ELR (cell line): Measurements from ENCODE around the gene TPRG1L.

Experiments used
- DNase-seq: peaks from one replicate; pipeline ENCODE4 v3.0.0-alpha.2; 2015; ENCODE audit warnings: low read depth

TPRG1L gene

GRCh38 chr1:3645247-3645646 is 20.4 kb downstream of the TPRG1L start:
- DNase-seq = no peak

- no peak for DNase-seq
These were observed 21.0 kb downstream of the TPRG1L start for GRCh38 chr1:3645666-3646355.

GRCh38 chr1:3646596-3646995 is 21.8 kb downstream of the TPRG1L start:
- DNase-seq = no peak

GRCh38 chr1:3649342-3650247 is 24.8 kb downstream of the TPRG1L start, which contains the start of gene WRAP73:
TSS of gene WRAP73 (minus strand) at chr1:3650103. CDS start at chr1:3649999, 104 bp downstream.
- DNase-seq = peak; percentile 90

- DNase-seq = no peak
These were observed 25.6 kb downstream of the TPRG1L start for GRCh38 chr1:3650248-3651025.

- DNase-seq = no peak
These were observed 26.5 kb downstream of the TPRG1L start for GRCh38 chr1:3651026-3651929.

- DNase-seq = no peak
These were observed 27.2 kb downstream of the TPRG1L start, which contains the start of gene TP73 for GRCh38 chr1:3651930-3652547. TSS of gene TP73 (plus strand) at chr1:3652516. CDS start at chr1:3682366, 29,850 bp downstream.

GRCh38 chr1:3652548-3653285 is 27.9 kb downstream of the TPRG1L start:
- DNase-seq = no peak

- no peak for DNase-seq
These were observed 28.4 kb downstream of the TPRG1L start for GRCh38 chr1:3653286-3653618.

- no peak for DNase-seq
These were observed 29.9 kb downstream of the TPRG1L start for GRCh38 chr1:3654549-3655281.

- DNase-seq = no peak
These were observed 31.8 kb downstream of the TPRG1L start for GRCh38 chr1:3656450-3657095.

- no peak for DNase-seq
These were observed 32.3 kb downstream of the TPRG1L start for GRCh38 chr1:3657096-3657475.

- DNase-seq = no peak
These were observed 32.9 kb downstream of the TPRG1L start for GRCh38 chr1:3657578-3658230.

GRCh38 chr1:3658231-3658615 is 33.4 kb downstream of the TPRG1L start:
- DNase-seq = no peak

GRCh38 chr1:3659093-3659492 is 34.3 kb downstream of the TPRG1L start:
- no peak for DNase-seq

- no peak for DNase-seq
These were observed 35.9 kb downstream of the TPRG1L start for GRCh38 chr1:3660704-3661103.

GRCh38 chr1:3661631-3662030 is 36.8 kb downstream of the TPRG1L start:
- no peak for DNase-seq

- DNase-seq = no peak
These were observed 37.4 kb downstream of the TPRG1L start for GRCh38 chr1:3662080-3662671.
